GM12878 (cell line): Measurements from ENCODE around the gene ROR2. TPM values are rescaled to one million over a fixed set of nuclear protein-coding genes. Genes with fewer than 3 reads are reported as not detected.

Experiments
- CUX1 ChIP-seq: IDR thresholded peaks from 2 replicates; pipeline ENCODE4 v1.6.1; 2012; ENCODE audit warnings: improper control_type of control experiment, low read depth, low read length; ENCODE audit not compliant: insufficient replicate concordance
- E4F1 ChIP-seq: fragments of 450-650 bp; IDR thresholded peaks from 2 replicates; pipeline ENCODE4 v1.6.1; 2018; ENCODE audit warnings: borderline replicate concordance, mild to moderate bottlenecking; ENCODE audit not compliant: partially characterized antibody
- FOXM1 ChIP-seq: IDR thresholded peaks from 2 replicates; pipeline ENCODE4 v1.6.1; 2012; ENCODE audit warnings: low read depth, mild to moderate bottlenecking, inconsistent platforms, low read length, moderate library complexity
- MEF2A ChIP-seq: IDR thresholded peaks from 2 replicates; pipeline ENCODE4 v1.6.1; 2011; ENCODE audit warnings: low read depth, mild to moderate bottlenecking, low read length, moderate library complexity; ENCODE audit not compliant: insufficient read depth
- RAD51 ChIP-seq: fragments of 450-650 bp; IDR thresholded peaks from 2 replicates; pipeline ENCODE4 v1.6.1; 2016; ENCODE audit warnings: moderate library complexity, mild to moderate bottlenecking, inconsistent platforms
- SMAD5 ChIP-seq: IDR thresholded peaks from 2 replicates; pipeline ENCODE4 v1.6.1; 2016; ENCODE audit warnings: antibody characterized with exemption, low read depth
- SUZ12 ChIP-seq: fragments of 200-600 bp; sonication (generic); IDR thresholded peaks from one replicate; pipeline ENCODE4 v1.6.1; 2018; ENCODE audit warnings: antibody characterized with exemption, mild to moderate bottlenecking; ENCODE audit not compliant: unreplicated experiment
- TCF7 ChIP-seq: IDR thresholded peaks from 2 replicates; pipeline ENCODE4 v1.6.1; 2014; ENCODE audit warnings: antibody characterized with exemption, borderline replicate concordance
- ZNF207 ChIP-seq: fragments of 450-650 bp; IDR thresholded peaks from 2 replicates; pipeline ENCODE4 v1.6.1; 2014; ENCODE audit warnings: antibody characterized with exemption, mild to moderate bottlenecking, borderline replicate concordance
- polyA plus RNA-seq, 11 experiments: library from polyadenylated mRNA; depleted of rRNA in 4 of 11; unstranded in 6 of 11; stranded (reverse) in 5 of 11; fragments of >200 nt; fragmentation: Nextera tagmentation in 4 of 11; fragmentation: Illumina TruSeq in 1 of 11; extraction: Ambion mirVana in 4 of 11; extraction: Trizol in 1 of 11; gene quantifications; 1 replicate in 1 of 11; 2 replicates in 10 of 11; pipeline versions ENCODE4 v1.2.1 to v1.2.3, GENCODE V29; 2011 to 2016; ENCODE audit warnings: inconsistent platforms in 2 of 11, missing spikeins in 2 of 11, low read depth in 1 of 11
- total RNA-seq, 4 experiments: library from RNA; depleted of rRNA in 3 of 4; stranded (reverse); fragments of >200 nt in 3 of 4; fragmentation: Illumina TruSeq in 1 of 4; extraction: Trizol in 1 of 4; gene quantifications; 2 replicates each; pipeline versions ENCODE4 v1.2.1 to v1.2.3, GENCODE V29; 2013 to 2021
- TF ChIP-seq, protein P1 (sequence below): fragments of 450-650 bp; IDR thresholded peaks from 2 replicates; pipeline ENCODE4 v1.6.1; 2016; ENCODE audit warnings: mild to moderate bottlenecking

Gene ROR2
- total and polyA plus RNA-seq, 10 of the 15 experiments (the other 5 are each of a cell fraction or from before 2014, with no cell fraction given): 0.03 to 0.05 TPM; not detected in 8

- TF ChIP-seq CUX1 (no peak), SMAD5 (no peak), FOXM1 (no peak), TCF7 (no peak), MEF2A (no peak), SUZ12 (no peak), E4F1 (no peak), ZNF207 (no peak), RAD51 (no peak)
- TF ChIP-seq, protein P1, sequence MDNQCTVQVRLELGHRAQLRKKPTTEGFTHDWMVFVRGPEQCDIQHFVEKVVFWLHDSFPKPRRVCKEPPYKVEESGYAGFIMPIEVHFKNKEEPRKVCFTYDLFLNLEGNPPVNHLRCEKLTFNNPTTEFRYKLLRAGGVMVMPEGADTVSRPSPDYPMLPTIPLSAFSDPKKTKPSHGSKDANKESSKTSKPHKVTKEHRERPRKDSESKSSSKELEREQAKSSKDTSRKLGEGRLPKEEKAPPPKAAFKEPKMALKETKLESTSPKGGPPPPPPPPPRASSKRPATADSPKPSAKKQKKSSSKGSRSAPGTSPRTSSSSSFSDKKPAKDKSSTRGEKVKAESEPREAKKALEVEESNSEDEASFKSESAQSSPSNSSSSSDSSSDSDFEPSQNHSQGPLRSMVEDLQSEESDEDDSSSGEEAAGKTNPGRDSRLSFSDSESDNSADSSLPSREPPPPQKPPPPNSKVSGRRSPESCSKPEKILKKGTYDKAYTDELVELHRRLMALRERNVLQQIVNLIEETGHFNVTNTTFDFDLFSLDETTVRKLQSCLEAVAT: no peak
- TF ChIP-seq, all 136 proteins: peak for 0
Measured at GRCh38 chr9:91751922-91752321, 198.1 kb downstream of the ROR2 start (continued).
